CD4-positive, alpha-beta T cell treated with Interleukin-10 for 1 hour (primary cell): ENCODE results near the gene FAM24B.
A peak's percentile ranks its signal among the peaks of the same experiment; 100 is the strongest.
"Not testable (repeated sequence)": the region's sequence is repeated elsewhere in the genome, so short reads cannot be mapped to it uniquely, and the experiment has no call there.

Source experiments
- DNase-seq: peaks from one replicate; pipeline ENCODE4 v3.0.0-alpha.2; 2020

Gene FAM24B

GRCh38 chr10:122879339-122880273 is at the start of gene FAM24B:
FAM24B (minus strand) TSS chr10:122879581; CDS start chr10:122850515, 29,066 bp downstream.
- DNase-seq, result peak; percentile 97

GRCh38 chr10:122915700-122916099 is 36.3 kb upstream of the FAM24B start:
- DNase-seq, result no peak

- peak; percentile 41 for DNase-seq
These were observed 32.6 kb upstream of the FAM24B start for GRCh38 chr10:122911889-122912484.

GRCh38 chr10:122910310-122910709 is 30.9 kb upstream of the FAM24B start, which contains the start of gene FAM24A:
FAM24A (plus strand) TSS chr10:122910610; CDS start chr10:122911635, 1,025 bp downstream.
- no peak for DNase-seq

- not testable (repeated sequence) for DNase-seq
These were observed 24.5 kb upstream of the FAM24B start for GRCh38 chr10:122903861-122904260.

- no peak for DNase-seq
These were observed 15.0 kb upstream of the FAM24B start for GRCh38 chr10:122894261-122894944.

GRCh38 chr10:122884166-122884565 is 4.8 kb upstream of the FAM24B start:
- DNase-seq, result no peak

- DNase-seq, result no peak
These were observed 3.4 kb upstream of the FAM24B start for GRCh38 chr10:122882766-122883165.

GRCh38 chr10:122878799-122879338 is 512 bp downstream of the FAM24B start:
- peak; percentile 21 for DNase-seq

- DNase-seq, result no peak
These were observed 2.1 kb downstream of the FAM24B start for GRCh38 chr10:122877264-122877663.

- no peak for DNase-seq
These were observed 2.9 kb downstream of the FAM24B start for GRCh38 chr10:122876467-122876855.

GRCh38 chr10:122875843-122876466 is 3.4 kb downstream of the FAM24B start:
- DNase-seq, result no peak

GRCh38 chr10:122871947-122872346 is 7.4 kb downstream of the FAM24B start:
- DNase-seq, result not testable (repeated sequence)

GRCh38 chr10:122868768-122869167 is 10.6 kb downstream of the FAM24B start:
- DNase-seq, result not testable (repeated sequence)

- not testable (repeated sequence) for DNase-seq
These were observed 12.5 kb downstream of the FAM24B start for GRCh38 chr10:122866757-122867482.

GRCh38 chr10:122864901-122865300 is 14.5 kb downstream of the FAM24B start:
- DNase-seq, result no peak

- DNase-seq, result no peak
These were observed 15.2 kb downstream of the FAM24B start for GRCh38 chr10:122864194-122864592.

- DNase-seq, result no peak
These were observed 15.9 kb downstream of the FAM24B start for GRCh38 chr10:122863216-122864193.

- DNase-seq, result no peak
These were observed 17.6 kb downstream of the FAM24B start for GRCh38 chr10:122861711-122862161.

- no peak for DNase-seq
These were observed 19.9 kb downstream of the FAM24B start for GRCh38 chr10:122859527-122859926.
